K562 (cell line): ENCODE measurements around the gene SIRT4. TPM values are rescaled to one million over a fixed set of nuclear protein-coding genes. Genes with fewer than 3 reads are reported as not detected.
A peak's percentile ranks its signal among the peaks of the same experiment; 100 is the strongest.

Experiments used
- ATAC-seq: fragments of 200-7000 bp; cut with Tn5 transposase; 3 replicates; pipeline ENCODE4 v1.9.1; 2020; ENCODE audit warnings: moderate library complexity
- BruUV-seq: library from RNA; stranded (reverse); fragments of 400-500 nt; replicated peaks from 2 replicates; lab custom pipeline; 2021; lab: Mats Ljungman, UMichigan
- CTCF ChIA-PET: fragments of 300-600 bp; formaldehyde crosslinking; extraction: SDS; loops from one replicate; lab custom pipeline; 2021; ENCODE audit warnings: low intra/inter-chr PET ratio; lab: Yijun Ruan, JAX
- POLR2A ChIA-PET: fragments of 300-600, 350-650 bp; sonication (Branson Sonifier 250); formaldehyde crosslinking; extraction: SDS; loops from one replicate; lab custom pipeline; 2021; ENCODE audit warnings: antibody characterized with exemption, inconsistent platforms; lab: Yijun Ruan, JAX
- DNase-seq, 4 experiments: peaks; one replicate each; pipeline versions ENCODE4 v3.0.0 to v3.0.0-alpha.2; 2011 to 2018; ENCODE audit warnings: low spot score in 3 of 4, mixed read lengths in 3 of 4; ENCODE audit errors: extremely low read depth in 1 of 4
- FAIRE-seq: peaks from 2 replicates; lab custom pipeline; 2011; peaks lifted over from hg19 to GRCh38; lab: Jason Lieb, UNC
- H2AFZ ChIP-seq: 2 replicates; pipeline ENCODE4 v1.6.0; 2011; ENCODE audit warnings: low read depth, low read length, control low read depth, inconsistent platforms
- H3K27ac ChIP-seq: fragments of 200-600 bp; 3 replicates; pipeline ENCODE4 v1.8.0; 2011; ENCODE audit warnings: low read depth, mild to moderate bottlenecking, control low read depth, inconsistent platforms, low read length, moderate library complexity, mixed read lengths; ENCODE audit errors: extremely low read depth
- H3K27me3 ChIP-seq, 2 experiments: fragments of 300-600 bp in 1 of 2; 2 replicates in 1 of 2; 3 replicates in 1 of 2; pipeline versions ENCODE4 v1.6.0 to v1.8.0; 2011; ENCODE audit warnings: inconsistent platforms in 2 of 2, low read length in 2 of 2, mild to moderate bottlenecking in 1 of 2, mixed read lengths in 1 of 2, moderate library complexity in 1 of 2; ENCODE audit not compliant: control insufficient read depth in 2 of 2, insufficient read depth in 2 of 2
- H3K36me3 ChIP-seq: fragments of 300-600 bp; 3 replicates; pipeline ENCODE4 v1.8.0; 2011; ENCODE audit warnings: mild to moderate bottlenecking, low read length, inconsistent platforms; ENCODE audit not compliant: control insufficient read depth, insufficient read depth
- H3K4me1 ChIP-seq, 2 experiments: fragments of 200-600 bp in 1 of 2; replicated peaks in 1 of 2; 2 replicates in 1 of 2; 3 replicates in 1 of 2; pipeline versions ENCODE4 v1.5.1 to v1.8.0; 2011; ENCODE audit warnings: inconsistent platforms in 2 of 2, low read length in 2 of 2, mild to moderate bottlenecking in 1 of 2, mixed read lengths in 1 of 2, moderate library complexity in 1 of 2; ENCODE audit not compliant: control insufficient read depth in 2 of 2, insufficient read depth in 2 of 2
- H3K4me2 ChIP-seq: 2 replicates; pipeline ENCODE4 v1.6.1; 2011; ENCODE audit warnings: low read length, control low read depth, inconsistent platforms, mixed read lengths; ENCODE audit not compliant: insufficient read depth
- H3K4me3 ChIP-seq: fragments of 200-600 bp; sonication (generic), shearing (Covaris generic); 2 replicates; pipeline ENCODE4 v1.5.1; 2016; ENCODE audit warnings: control low read depth, inconsistent platforms
- H3K79me2 ChIP-seq: fragments of 200-600 bp; 3 replicates; pipeline ENCODE4 v1.8.0; 2011; ENCODE audit warnings: low read length, inconsistent platforms; ENCODE audit not compliant: control insufficient read depth, insufficient read depth
- H3K9ac ChIP-seq, 2 experiments: 2 replicates each; pipeline versions ENCODE4 v1.6.0 to v1.6.1; 2011; ENCODE audit warnings: low read depth in 2 of 2, low read length in 2 of 2, control low read depth in 1 of 2, inconsistent platforms in 1 of 2, mild to moderate bottlenecking in 1 of 2, mixed read lengths in 1 of 2; ENCODE audit not compliant: insufficient read depth in 1 of 2
- H3K9me1 ChIP-seq: one replicate; pipeline ENCODE4 v1.6.0; 2011; ENCODE audit warnings: inconsistent platforms, mild to moderate bottlenecking, low read length, moderate library complexity; ENCODE audit not compliant: control insufficient read depth, insufficient read depth
- H3K9me3 ChIP-seq: replicated peaks from 2 replicates; pipeline ENCODE4 v1.5.1; 2011; ENCODE audit warnings: low read depth, low read length, inconsistent platforms; ENCODE audit not compliant: control insufficient read depth, insufficient read depth
- H4K20me1 ChIP-seq: replicated peaks from 2 replicates; pipeline ENCODE4 v1.6.1; 2011; ENCODE audit warnings: low read length, inconsistent platforms, mixed read lengths; ENCODE audit not compliant: control insufficient read depth, insufficient read depth
- GTF2E2 ChIP-seq: fragments of 200-800 bp; sonication (Bioruptor generic); IDR thresholded peaks from 2 replicates; pipeline ENCODE4 v1.6.1; 2016; ENCODE audit warnings: missing genetic modification characterization, missing compliant biosample characterization
- MCM2 ChIP-seq: fragments of 450-650 bp; IDR thresholded peaks from 2 replicates; pipeline ENCODE4 v1.6.1; 2017; ENCODE audit warnings: low read depth, mild to moderate bottlenecking
- MYBL2 ChIP-seq, 2 experiments: fragments of 450-650 bp in 1 of 2; sonication (generic) in 1 of 2; formaldehyde crosslinking in 1 of 2; IDR thresholded peaks; 2 replicates each; pipeline versions ENCODE4 v1.6.1 to v1.8.1; 2017 to 2022; ENCODE audit warnings: borderline replicate concordance in 1 of 2, inconsistent platforms in 1 of 2, low read depth in 1 of 2, mild to moderate bottlenecking in 1 of 2, missing genetic modification reagents in 1 of 2, moderate library complexity in 1 of 2
- NBN ChIP-seq: fragments of 450-650 bp; IDR thresholded peaks from 2 replicates; pipeline ENCODE4 v1.6.1; 2016; ENCODE audit warnings: low read depth, mild to moderate bottlenecking
- NRF1 ChIP-seq, 2 experiments: fragments of 450-650 bp; IDR thresholded peaks in 1 of 2; conservative IDR thresholded peaks in 1 of 2; 2 replicates each; pipeline ENCODE4 v1.6.1; 2014; ENCODE audit warnings: mild to moderate bottlenecking in 2 of 2
- RBM22 ChIP-seq: fragments of 200-400 bp; formaldehyde crosslinking; IDR thresholded peaks from 2 replicates; pipeline ENCODE4 v1.6.1; 2018; ENCODE audit warnings: low read length, low read depth; ENCODE audit not compliant: poor library complexity, severe bottlenecking
- RBM25 ChIP-seq: fragments of 200-400 bp; formaldehyde crosslinking; IDR thresholded peaks from 2 replicates; pipeline ENCODE4 v1.6.1; 2018; ENCODE audit warnings: low read length, low read depth, moderate library complexity; ENCODE audit not compliant: severe bottlenecking
- WGBS: fragments of 100-300 bp; shearing (Covaris generic); methylation state at CpG from one replicate; pipeline ENCODE4 v1.1.6; 2016; ENCODE audit warnings: low coverage, mixed read lengths; ENCODE audit not compliant: insufficient coverage; ENCODE audit errors: missing lambda C conversion rate; 5-methylcytosine and 5-hydroxymethylcytosine counted together
- in situ Hi-C: fragments of 300-500 bp; cut with MboI; formaldehyde crosslinking; loops from 4 replicates; pipeline ENCODE4 v1.15.0; 2018; ENCODE audit warnings: inconsistent platforms, mixed read lengths
- intact Hi-C: fragments of 100-400 bp; cut with micrococcal nuclease; formaldehyde crosslinking; loops from 2 replicates; pipeline ENCODE4 v1.14.2; 2022
- polyA plus RNA-seq, 8 experiments: library from polyadenylated mRNA; depleted of rRNA in 4 of 8; stranded (reverse) in 5 of 8; unstranded in 3 of 8; fragments of >200 nt; fragmentation: Nextera tagmentation in 2 of 8; fragmentation: Illumina TruSeq in 1 of 8; extraction: Ambion mirVana in 2 of 8; extraction: Trizol in 1 of 8; gene quantifications; 2 replicates each; pipeline versions ENCODE4 v1.2.1 to v1.2.3, GENCODE V29; 2011 to 2014; ENCODE audit warnings: inconsistent platforms in 1 of 8, missing spikeins in 1 of 8
- total RNA-seq, 7 experiments: library from RNA; depleted of rRNA in 6 of 7; stranded (reverse); fragments of >200 nt in 6 of 7; fragmentation: Illumina TruSeq in 2 of 7; extraction: Trizol in 2 of 7; gene quantifications; 2 replicates each; pipeline versions ENCODE4 v1.2.1 to v1.2.3, GENCODE V29; 2011 to 2021; ENCODE audit warnings: low replicate concordance in 1 of 7
- TF ChIP-seq, protein P1 (sequence below): sonication (generic); formaldehyde crosslinking; IDR thresholded peaks from 2 replicates; pipeline ENCODE4 v1.8.1; 2023; ENCODE audit warnings: mild to moderate bottlenecking, missing genetic modification reagents
- TF ChIP-seq, protein P2 (sequence below): sonication (generic); formaldehyde crosslinking; IDR thresholded peaks from 2 replicates; pipeline ENCODE4 v1.8.0; 2022; ENCODE audit warnings: mild to moderate bottlenecking, missing genetic modification reagents

Gene SIRT4
- total and polyA plus RNA-seq, 9 of the 15 experiments (the other 6 are each of a cell fraction or from before 2014, with no cell fraction given): 0.86 to 5.2 (median 2.4) TPM

DNA sequence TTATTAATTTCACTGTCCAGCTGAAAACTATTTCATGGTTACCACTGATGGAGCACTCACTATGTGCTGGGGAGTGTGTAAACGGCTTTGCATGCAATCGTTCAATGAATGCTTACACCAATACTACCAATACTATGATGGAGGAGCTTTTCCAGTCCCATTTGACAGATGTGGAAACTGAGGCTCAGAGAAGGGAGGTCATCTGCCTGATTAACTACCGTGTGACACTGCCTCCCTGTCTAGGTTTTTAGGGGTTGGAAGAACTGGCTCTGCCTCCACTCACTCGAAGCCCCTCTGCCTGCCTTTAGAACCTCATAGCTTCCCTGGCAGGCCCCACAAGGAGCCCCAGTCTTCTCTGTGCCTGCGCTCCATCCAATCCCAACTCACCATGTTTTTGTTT lies 55.0 kb downstream of the SIRT4 start:
- ChIA-PET CTCF (interaction anchor here (0.7 to 2.4 kb wide), 3 partner anchors 9 to 109 kb away, joined by 3 to 42 read pairs (median 11); no protein-coding TSS in a partner anchor), POLR2A (interaction anchor here (0.8 kb wide), 1 partner anchor 109 kb away, joined by 3 read pairs; no protein-coding TSS in a partner anchor)
- intact Hi-C loops (loop anchor here (2.0 to 5.0 kb wide), 2 partner anchors 32 to 130 kb away; no protein-coding TSS in a partner anchor), in situ Hi-C loops (no loop called here)
- ATAC-seq: no peak
- Histone ChIP-seq H3K36me3 (no peaks in the 10 kb centered on the region), H3K9me3 (no peaks in the 10 kb centered on the region), H3K4me2 (no peak overlapping the region; the same call in 1 of the 2 replicates), H4K20me1 (0 out of 2 replicates have a peak, but pooled peaks cover 13% of the 10 kb centered on the region), H3K9ac (no peak overlapping the region), H3K27me3 (peaks cover 17 to 50% of the 10 kb centered on the region in 2 experiments; a peak in 4 of 5 replicates), H3K27ac (no peak overlapping the region), H3K4me3 (no peak overlapping the region), H2AFZ (no peak overlapping the region), H3K9me1 (no peaks in the 10 kb centered on the region), H3K4me1 (peaks cover 0 to 24% of the 10 kb centered on the region in 2 experiments; a peak in 3 of 5 replicates), H3K79me2 (no peaks in the 10 kb centered on the region)
- DNase-seq: no peak
- FAIRE-seq: no peak
- WGBS: 9% methylated on average over 5 of the region's 5 CpGs
- BruUV-seq: no TSS peak
- TF ChIP-seq RBM22 (no peak), MYBL2 (IDR thresholded peaks at IDR 0.05; ENCODE audit: low read depth) (no peak), MYBL2 (CRISPR knock-in tag; IDR thresholded peaks at IDR 0.05; ENCODE audit: borderline replicate concordance) (no peak), RBM25 (peak; percentile 77), MCM2 (no peak), GTF2E2 (tag) (0 out of 2 replicates have a peak, but pooled peaks have one; percentile 29), NRF1 (conservative IDR thresholded peaks at IDR 0.05 in 1 of 2, IDR thresholded peaks at IDR 0.05 in 1 of 2) (0 out of 4 replicates have a peak, but pooled peaks of 1 of the 2 experiments have one; percentile 5), NBN (no peak)
- TF ChIP-seq, protein P1, sequence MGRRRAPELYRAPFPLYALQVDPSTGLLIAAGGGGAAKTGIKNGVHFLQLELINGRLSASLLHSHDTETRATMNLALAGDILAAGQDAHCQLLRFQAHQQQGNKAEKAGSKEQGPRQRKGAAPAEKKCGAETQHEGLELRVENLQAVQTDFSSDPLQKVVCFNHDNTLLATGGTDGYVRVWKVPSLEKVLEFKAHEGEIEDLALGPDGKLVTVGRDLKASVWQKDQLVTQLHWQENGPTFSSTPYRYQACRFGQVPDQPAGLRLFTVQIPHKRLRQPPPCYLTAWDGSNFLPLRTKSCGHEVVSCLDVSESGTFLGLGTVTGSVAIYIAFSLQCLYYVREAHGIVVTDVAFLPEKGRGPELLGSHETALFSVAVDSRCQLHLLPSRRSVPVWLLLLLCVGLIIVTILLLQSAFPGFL (CRISPR knock-in tag): no peak
- TF ChIP-seq, protein P2, sequence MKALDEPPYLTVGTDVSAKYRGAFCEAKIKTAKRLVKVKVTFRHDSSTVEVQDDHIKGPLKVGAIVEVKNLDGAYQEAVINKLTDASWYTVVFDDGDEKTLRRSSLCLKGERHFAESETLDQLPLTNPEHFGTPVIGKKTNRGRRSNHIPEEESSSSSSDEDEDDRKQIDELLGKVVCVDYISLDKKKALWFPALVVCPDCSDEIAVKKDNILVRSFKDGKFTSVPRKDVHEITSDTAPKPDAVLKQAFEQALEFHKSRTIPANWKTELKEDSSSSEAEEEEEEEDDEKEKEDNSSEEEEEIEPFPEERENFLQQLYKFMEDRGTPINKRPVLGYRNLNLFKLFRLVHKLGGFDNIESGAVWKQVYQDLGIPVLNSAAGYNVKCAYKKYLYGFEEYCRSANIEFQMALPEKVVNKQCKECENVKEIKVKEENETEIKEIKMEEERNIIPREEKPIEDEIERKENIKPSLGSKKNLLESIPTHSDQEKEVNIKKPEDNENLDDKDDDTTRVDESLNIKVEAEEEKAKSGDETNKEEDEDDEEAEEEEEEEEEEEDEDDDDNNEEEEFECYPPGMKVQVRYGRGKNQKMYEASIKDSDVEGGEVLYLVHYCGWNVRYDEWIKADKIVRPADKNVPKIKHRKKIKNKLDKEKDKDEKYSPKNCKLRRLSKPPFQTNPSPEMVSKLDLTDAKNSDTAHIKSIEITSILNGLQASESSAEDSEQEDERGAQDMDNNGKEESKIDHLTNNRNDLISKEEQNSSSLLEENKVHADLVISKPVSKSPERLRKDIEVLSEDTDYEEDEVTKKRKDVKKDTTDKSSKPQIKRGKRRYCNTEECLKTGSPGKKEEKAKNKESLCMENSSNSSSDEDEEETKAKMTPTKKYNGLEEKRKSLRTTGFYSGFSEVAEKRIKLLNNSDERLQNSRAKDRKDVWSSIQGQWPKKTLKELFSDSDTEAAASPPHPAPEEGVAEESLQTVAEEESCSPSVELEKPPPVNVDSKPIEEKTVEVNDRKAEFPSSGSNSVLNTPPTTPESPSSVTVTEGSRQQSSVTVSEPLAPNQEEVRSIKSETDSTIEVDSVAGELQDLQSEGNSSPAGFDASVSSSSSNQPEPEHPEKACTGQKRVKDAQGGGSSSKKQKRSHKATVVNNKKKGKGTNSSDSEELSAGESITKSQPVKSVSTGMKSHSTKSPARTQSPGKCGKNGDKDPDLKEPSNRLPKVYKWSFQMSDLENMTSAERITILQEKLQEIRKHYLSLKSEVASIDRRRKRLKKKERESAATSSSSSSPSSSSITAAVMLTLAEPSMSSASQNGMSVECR (CRISPR knock-in tag): 0 out of 2 replicates have a peak, but pooled peaks have one; percentile 7
